HFFc6 (cell line): ENCODE results near the gene ZNF862. TPM values are rescaled to one million over a fixed set of nuclear protein-coding genes. Genes with fewer than 3 reads are reported as not detected.

Experiments used
- DNase-seq: peaks from one replicate; pipeline ENCODE4 v3.0.0-alpha.2; 2018
- H3K27ac Mint-ChIP-seq: 2 replicates; pipeline ENCODE4 v1.8.0; 2020; ENCODE audit warnings: mild to moderate bottlenecking, mixed read lengths
- H3K27me3 Mint-ChIP-seq: 2 replicates; pipeline ENCODE4 v1.8.0; 2021; ENCODE audit warnings: mild to moderate bottlenecking, moderate library complexity, mixed read lengths; ENCODE audit not compliant: insufficient read depth
- H3K36me3 Mint-ChIP-seq: 2 replicates; pipeline ENCODE4 v1.8.0; 2021; ENCODE audit warnings: low read depth, mixed read lengths
- H3K4me1 Mint-ChIP-seq: 2 replicates; pipeline ENCODE4 v1.8.0; 2020; ENCODE audit warnings: low read depth, mixed read lengths
- H3K4me3 Mint-ChIP-seq: 2 replicates; pipeline ENCODE4 v1.8.0; 2020; ENCODE audit warnings: mild to moderate bottlenecking, moderate library complexity, mixed read lengths
- H3K9me3 Mint-ChIP-seq: 2 replicates; pipeline ENCODE4 v1.8.0; 2020; ENCODE audit warnings: mild to moderate bottlenecking, mixed read lengths
- total RNA-seq, 6 experiments: library from RNA; stranded (reverse); fragmentation: NEBNext Ultra II Directional; extraction: Animal tissue kit (Norgen Biotek cat#: 25700); gene quantifications; 2 replicates in 1 of 6; 3 replicates in 5 of 6; pipeline ENCODE4 v1.2.3, GENCODE V29; 2021
- TF ChIP-seq, protein P1 (sequence below): fragments of 200-600 bp; sonication (generic); IDR thresholded peaks from 2 replicates; pipeline ENCODE4 v1.5.0; 2021; ENCODE audit warnings: antibody characterized with exemption, mild to moderate bottlenecking

ZNF862 gene
- total RNA-seq, 6 experiments from 2014 or later, result 5.2 to 8.2 (median 6.9) TPM

DNA sequence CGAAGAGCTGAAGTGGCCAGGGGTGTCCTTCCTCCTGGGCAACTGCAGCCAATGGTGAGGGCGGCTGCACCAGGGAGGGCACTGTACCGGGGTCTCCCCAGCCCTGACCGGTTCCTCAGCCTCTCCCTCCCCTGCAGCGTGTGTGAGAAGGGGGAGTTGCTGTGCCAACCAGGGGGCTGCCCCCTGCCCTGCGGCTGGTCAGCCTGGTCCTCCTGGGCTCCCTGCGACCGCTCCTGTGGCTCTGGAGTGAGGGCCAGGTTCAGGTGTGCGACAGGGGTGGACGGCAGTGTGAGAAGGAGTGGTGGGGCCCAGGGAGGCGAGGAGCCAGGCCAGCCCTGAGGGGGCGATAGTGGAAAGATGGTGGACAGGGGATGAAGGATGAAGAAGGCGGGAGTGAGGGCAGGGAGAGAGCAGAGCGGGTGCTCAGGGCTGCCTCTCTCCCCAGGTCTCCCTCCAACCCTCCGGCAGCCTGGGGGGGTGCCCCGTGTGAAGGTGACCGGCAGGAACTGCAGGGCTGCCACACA lies 34.6 kb upstream of the ZNF862 start:
- Mint-ChIP-seq H3K4me1 (no peaks in the 10 kb centered on the region), H3K9me3 (no peaks in the 10 kb centered on the region), H3K27me3 (peaks cover 10% of the 10 kb centered on the region), H3K27ac (no peak overlapping the region), H3K36me3 (no peaks in the 10 kb centered on the region), H3K4me3 (no peak overlapping the region)
- no peak for DNase-seq
- TF ChIP-seq, protein P1, sequence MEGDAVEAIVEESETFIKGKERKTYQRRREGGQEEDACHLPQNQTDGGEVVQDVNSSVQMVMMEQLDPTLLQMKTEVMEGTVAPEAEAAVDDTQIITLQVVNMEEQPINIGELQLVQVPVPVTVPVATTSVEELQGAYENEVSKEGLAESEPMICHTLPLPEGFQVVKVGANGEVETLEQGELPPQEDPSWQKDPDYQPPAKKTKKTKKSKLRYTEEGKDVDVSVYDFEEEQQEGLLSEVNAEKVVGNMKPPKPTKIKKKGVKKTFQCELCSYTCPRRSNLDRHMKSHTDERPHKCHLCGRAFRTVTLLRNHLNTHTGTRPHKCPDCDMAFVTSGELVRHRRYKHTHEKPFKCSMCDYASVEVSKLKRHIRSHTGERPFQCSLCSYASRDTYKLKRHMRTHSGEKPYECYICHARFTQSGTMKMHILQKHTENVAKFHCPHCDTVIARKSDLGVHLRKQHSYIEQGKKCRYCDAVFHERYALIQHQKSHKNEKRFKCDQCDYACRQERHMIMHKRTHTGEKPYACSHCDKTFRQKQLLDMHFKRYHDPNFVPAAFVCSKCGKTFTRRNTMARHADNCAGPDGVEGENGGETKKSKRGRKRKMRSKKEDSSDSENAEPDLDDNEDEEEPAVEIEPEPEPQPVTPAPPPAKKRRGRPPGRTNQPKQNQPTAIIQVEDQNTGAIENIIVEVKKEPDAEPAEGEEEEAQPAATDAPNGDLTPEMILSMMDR, result no peak

DNA sequence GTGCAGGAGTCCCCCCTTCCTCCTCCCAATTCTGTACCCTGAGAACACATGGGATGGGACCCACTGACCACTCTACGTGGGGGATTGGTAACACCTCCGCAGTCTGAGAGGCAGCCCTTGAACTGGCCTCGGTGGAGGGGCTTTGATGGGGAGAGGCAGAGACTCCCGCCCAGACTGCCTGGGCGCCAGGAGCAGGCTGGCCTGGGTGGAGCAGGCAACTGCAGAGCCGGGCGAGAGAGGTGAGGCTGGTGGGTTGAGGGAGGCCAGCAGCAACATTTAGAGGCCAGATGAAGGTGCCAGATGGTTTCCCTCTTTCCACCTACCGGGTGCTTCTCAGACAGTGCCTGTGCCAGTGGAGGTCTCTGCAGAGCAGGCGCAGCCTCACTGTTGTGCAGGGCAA lies 34.1 kb upstream of the ZNF862 start:
- TF ChIP-seq, protein P1, result no peak
- Mint-ChIP-seq H3K27me3 (peaks cover 9% of the 10 kb centered on the region), H3K4me3 (no peak overlapping the region), H3K27ac (no peak overlapping the region), H3K4me1 (no peaks in the 10 kb centered on the region), H3K36me3 (no peaks in the 10 kb centered on the region), H3K9me3 (no peaks in the 10 kb centered on the region)
- DNase-seq, result no peak

DNA sequence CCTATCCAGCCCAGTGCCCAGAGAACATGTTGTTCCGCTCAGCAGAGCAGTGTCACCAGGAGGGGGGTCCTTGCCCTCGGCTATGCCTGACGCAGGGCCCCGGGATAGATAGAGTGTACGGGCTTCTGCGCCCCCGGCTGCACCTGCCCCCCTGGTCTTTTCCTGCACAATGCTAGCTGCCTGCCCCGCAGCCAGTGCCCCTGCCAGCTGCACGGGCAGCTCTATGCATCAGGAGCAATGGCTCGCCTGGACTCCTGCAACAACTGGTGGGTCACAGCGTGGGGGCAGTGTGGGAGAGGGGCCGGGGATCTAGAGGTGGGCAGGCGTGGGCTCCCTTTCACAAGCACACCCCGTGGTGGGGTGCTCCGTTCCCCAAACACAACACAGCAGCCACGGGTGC lies 31.4 kb upstream of the ZNF862 start:
- TF ChIP-seq, protein P1, result no peak
- no peak for DNase-seq
- H3K9me3 Mint-ChIP-seq, result no peaks in the 10 kb centered on the region
- no peaks in the 10 kb centered on the region for H3K4me1 Mint-ChIP-seq
- peaks cover 13% of the 10 kb centered on the region for H3K27me3 Mint-ChIP-seq
- no peak overlapping the region for H3K27ac Mint-ChIP-seq
- no peak overlapping the region for H3K4me3 Mint-ChIP-seq
- no peaks in the 10 kb centered on the region for H3K36me3 Mint-ChIP-seq

DNA sequence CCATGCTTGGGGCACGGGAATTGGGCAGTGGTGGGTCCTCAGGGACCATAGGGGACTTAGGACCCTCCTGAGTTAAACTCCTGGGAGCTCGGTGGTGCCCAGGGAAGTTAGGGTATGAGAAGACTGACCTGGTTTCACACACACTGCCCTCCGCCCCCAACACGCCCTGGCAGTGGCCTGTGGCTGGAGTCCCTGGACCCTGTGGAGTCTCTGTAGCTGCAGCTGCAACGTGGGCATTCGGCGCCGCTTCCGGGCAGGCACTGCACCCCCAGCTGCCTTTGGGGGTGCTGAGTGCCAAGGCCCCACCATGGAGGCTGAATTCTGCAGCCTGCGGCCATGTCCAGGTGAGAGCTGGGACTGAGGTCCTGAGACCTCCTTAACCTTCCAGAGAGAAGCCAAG lies 29.9 kb upstream of the ZNF862 start:
- Mint-ChIP-seq H3K27me3 (peaks cover 13% of the 10 kb centered on the region), H3K9me3 (no peaks in the 10 kb centered on the region), H3K4me1 (no peaks in the 10 kb centered on the region), H3K36me3 (no peaks in the 10 kb centered on the region), H3K4me3 (no peak overlapping the region), H3K27ac (no peak overlapping the region)
- DNase-seq, result no peak
- TF ChIP-seq, protein P1, result no peak

DNA sequence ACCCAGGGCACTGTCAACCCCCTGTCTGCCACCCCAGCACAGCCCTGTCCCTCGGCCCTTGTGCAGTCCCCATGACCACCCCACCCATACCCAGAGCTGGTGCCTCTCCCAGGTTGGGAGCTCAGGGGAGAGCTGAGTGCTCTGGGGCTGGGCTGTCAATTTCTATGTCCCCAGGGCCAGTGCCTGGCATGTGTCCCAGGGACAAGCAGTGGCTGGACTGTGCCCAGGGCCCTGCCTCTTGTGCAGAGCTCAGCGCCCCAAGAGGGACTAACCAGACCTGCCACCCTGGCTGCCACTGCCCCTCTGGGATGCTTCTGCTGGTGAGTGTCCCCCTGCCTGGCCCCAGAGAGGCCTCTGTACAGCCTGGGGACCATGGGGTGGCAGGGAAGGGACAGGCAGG lies 29.0 kb upstream of the ZNF862 start:
- H3K27me3 Mint-ChIP-seq, result peaks cover 14% of the 10 kb centered on the region
- H3K27ac Mint-ChIP-seq, result no peak overlapping the region
- no peaks in the 10 kb centered on the region for H3K36me3 Mint-ChIP-seq
- H3K4me3 Mint-ChIP-seq, result no peak overlapping the region
- no peaks in the 10 kb centered on the region for H3K9me3 Mint-ChIP-seq
- no peaks in the 10 kb centered on the region for H3K4me1 Mint-ChIP-seq
- DNase-seq, result no peak
- TF ChIP-seq, protein P1, result no peak

DNA sequence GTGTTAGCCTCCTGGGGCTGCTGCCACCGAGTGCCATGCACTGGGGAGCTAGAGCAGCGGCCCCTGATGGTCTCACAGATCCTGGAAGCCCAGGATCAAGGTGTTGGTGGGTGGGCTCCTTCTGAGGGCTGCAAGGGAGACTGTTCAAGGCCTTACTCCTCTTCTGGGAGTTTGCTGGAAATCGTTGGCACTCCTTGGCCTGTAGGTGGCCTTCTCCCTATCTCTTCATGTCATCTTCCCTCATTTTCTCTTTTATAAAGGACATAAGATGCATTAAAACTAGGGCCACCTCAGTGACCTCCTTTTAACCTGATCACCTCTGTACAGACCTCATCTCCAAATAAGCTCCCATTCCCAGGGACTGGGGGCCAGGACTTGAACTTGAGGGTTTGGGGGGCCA lies 27.0 kb upstream of the ZNF862 start:
- Mint-ChIP-seq H3K36me3 (no peaks in the 10 kb centered on the region), H3K4me1 (no peaks in the 10 kb centered on the region), H3K27me3 (peaks cover 11% of the 10 kb centered on the region), H3K4me3 (no peak overlapping the region), H3K27ac (no peak overlapping the region), H3K9me3 (no peaks in the 10 kb centered on the region)
- TF ChIP-seq, protein P1, result peak; percentile 64
- DNase-seq, result peak; percentile 4
